GM19397 (cell line): ENCODE measurements around the gene PSORS1C2.

Source experiments
- ATAC-seq: cut with Tn5 transposase; IDR thresholded peaks from one replicate; pipeline ENCODE4 v1.9.1; 2021; ENCODE audit warnings: mild to moderate bottlenecking, moderate library complexity; ENCODE audit not compliant: unreplicated experiment

PSORS1C2 gene

DNA sequence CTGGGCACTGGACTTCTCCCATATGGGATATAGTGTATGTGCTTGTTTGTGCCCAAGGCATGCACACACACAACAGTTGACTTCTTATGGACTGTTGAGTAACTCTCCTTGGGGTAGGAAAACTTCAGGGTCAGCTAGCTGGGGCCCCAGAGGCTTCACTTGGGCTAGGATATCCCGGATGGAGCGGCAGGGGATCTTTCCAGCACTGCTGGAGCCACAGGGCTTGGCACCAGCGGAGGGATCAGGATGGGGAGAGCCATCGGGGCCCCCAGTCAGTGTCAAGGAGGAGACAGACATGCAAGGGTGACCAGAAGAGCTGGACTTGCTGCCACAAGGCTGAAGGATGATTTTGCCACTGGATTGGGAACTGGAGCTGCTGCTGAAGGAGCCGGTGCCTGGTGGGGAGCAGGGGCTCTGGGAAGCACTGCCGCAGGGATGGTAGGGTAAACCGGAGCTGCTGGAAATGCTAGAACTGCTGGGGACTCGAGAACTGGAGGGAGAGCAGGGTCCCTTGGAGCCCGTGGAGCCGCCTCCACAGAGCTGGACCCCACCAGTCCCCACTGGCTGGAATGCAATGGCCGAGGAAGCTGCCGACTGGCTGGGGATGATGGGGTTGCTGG is 22.8 kb downstream of the PSORS1C2 start:
- ATAC-seq: no peak

- no peak for ATAC-seq
Measured at GRCh38 chr6:31114970-31115849, 23.7 kb downstream of the PSORS1C2 start.

- no peak for ATAC-seq
Measured at GRCh38 chr6:31114541-31114878, 24.4 kb downstream of the PSORS1C2 start, which contains the start of gene PSORS1C1. Gene PSORS1C1 (plus strand): TSS chr6:31114800. CDS start chr6:31129633, 14,833 bp downstream.

- no peak for ATAC-seq
Measured at GRCh38 chr6:31113861-31114540, 24.9 kb downstream of the PSORS1C2 start.

DNA sequence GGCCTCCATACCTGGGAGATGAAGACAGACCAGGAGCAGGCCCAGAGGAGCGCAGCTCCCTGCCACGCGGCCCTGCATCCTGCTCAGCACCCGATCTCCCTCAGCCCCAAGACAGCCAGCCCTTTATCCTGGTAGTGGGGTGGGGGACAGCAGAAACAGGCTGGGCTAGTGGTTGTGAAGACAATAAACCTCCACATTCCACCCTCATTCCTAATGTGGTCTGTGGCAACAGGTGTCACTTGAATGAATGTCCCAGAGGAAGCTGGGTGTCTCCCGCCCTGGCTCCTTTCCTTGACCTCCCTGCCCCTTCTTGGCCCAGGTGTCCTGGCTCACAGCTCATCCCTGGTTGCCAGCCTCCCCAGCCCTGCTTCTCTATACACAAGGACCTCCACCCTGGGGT is 26.4 kb downstream of the PSORS1C2 start, which contains the start of gene C6orf15:
Gene C6orf15, minus strand, starts transcription at position 98 of the 400 bp plus-strand sequence. Its CDS starts 20 bp downstream, at position 78.
- no peak for ATAC-seq

- ATAC-seq: no peak
Measured at GRCh38 chr6:31111712-31112111, 27.2 kb downstream of the PSORS1C2 start.

GRCh38 chr6:31110825-31111582 is 27.9 kb downstream of the PSORS1C2 start:
- ATAC-seq: no peak

DNA sequence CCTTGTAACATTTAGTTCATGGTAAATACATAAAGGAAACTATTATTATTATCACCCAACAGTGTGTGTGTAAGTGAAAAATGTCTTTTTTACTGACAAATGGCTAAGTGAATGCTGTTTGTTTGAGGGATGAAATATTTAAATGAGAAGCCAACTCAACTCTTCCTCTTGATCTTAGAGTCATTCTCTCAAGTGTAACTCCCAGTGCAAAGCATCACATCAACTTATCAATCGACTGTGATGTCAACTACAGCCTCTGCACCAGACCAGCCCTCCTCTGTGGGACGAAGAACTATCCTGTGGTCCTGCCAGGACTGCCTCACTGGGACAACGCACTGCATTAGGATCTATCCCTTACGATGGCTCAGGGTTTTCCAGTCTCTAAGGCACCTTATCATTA is 31.8 kb downstream of the PSORS1C2 start:
- ATAC-seq: no peak

DNA sequence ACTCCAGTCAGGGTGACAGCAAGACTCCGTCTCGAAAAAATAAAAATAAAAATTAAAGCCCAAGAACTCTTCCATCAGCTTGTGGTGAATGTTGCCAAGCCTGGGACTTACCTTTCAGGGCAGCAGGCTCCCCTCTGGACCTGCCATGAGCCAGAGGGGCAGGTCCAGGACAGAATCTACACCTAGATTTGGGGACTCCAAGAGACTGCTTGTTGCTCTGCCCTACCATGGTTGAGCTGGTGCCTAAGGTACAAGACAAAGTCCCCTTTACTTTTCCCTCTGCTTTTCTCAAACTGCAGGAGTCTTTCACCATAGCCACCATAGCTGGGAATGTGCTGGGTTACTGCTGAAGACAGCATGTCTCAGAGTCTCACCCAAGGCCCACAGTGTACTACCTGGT is 35.7 kb downstream of the PSORS1C2 start:
- no peak for ATAC-seq

GRCh38 chr6:31098449-31098938 is 40.4 kb downstream of the PSORS1C2 start:
- no peak for ATAC-seq

DNA sequence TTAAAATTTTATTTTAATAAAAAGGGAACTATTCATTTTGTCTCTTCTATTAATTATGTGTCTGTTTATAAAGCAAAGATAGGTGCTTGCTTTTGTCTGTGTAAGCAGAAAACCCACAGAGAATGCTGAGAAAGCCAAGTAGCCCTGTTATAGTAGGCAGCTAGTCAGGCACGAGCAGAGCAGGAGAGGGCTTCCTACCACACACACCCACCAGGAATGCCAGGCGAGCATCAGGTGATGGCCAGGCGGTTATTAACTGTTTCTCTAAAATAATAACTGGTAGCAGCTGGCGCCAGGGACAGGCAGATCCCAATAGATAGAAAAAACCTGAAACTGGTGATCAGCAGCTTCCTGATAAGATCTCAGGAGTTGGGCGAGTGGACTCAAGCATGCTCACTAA is 42.2 kb downstream of the PSORS1C2 start:
- no peak for ATAC-seq

- no peak for ATAC-seq
Measured at GRCh38 chr6:31096215-31096614, 42.7 kb downstream of the PSORS1C2 start.

DNA sequence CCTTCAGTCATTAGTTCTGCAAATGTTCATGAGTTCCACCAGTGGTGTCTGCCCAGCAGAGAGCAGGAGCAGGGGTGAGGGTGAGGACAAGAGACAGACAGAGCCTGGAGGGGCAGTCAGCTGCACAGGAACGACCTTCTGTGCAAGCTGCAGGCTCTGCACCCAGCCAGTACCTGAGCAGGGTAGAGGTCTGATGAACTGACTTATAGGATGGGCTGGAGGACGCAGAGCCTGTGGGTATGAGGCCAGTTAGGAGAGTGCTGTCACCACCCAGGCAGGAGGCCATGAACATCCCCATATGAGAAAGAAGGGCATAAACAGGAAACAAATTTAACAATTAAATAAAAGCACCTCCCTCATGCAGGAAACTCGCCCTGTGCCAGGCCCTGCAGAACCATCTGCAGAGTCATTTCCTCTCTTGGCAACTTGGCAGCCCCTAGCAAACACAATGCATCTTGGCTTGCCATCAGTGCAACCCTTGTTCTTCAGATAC is 44.4 kb downstream of the PSORS1C2 start:
- ATAC-seq: no peak

GRCh38 chr6:31092769-31093505 is 45.9 kb downstream of the PSORS1C2 start:
- no peak for ATAC-seq

DNA sequence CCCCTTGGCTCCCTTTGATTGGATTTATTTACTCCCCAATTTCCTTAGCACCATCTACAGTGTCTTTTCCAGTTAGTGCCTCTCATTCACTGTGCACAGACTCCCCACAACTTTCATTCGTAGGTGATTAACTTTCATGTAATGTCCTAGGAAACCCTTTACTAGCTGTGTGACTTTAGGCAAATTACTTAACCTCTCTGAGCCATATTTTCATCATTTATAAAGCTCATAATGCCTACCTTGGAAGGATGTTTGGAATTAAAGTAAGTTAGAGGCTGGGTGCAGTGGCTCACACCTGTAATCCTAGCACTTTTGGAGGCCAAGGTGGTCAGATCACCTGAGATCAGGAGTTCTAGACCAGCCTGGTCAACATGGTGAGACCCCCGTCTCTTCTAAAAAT is 46.6 kb downstream of the PSORS1C2 start:
- ATAC-seq: no peak

DNA sequence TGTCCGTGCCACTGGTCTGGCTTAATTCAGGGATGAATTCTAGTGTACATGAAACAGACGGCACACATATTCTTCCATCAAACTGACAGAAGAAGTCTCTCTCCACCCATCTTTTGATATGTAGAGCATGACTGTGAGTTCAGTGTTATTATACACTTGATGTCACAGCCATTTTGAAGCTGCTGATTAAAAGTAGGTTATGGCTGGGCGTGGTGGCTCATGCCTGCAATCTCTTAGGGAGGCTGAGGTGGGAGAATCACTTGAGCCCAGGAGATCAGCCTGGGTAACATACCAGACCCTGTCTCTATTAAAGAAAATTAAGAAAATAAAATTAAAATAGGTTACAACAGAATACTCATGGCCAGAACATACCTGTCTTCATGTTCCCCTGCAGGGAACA is 47.2 kb downstream of the PSORS1C2 start:
- ATAC-seq: no peak

- ATAC-seq: no peak
Measured at GRCh38 chr6:31090973-31091364, 47.9 kb downstream of the PSORS1C2 start.

DNA sequence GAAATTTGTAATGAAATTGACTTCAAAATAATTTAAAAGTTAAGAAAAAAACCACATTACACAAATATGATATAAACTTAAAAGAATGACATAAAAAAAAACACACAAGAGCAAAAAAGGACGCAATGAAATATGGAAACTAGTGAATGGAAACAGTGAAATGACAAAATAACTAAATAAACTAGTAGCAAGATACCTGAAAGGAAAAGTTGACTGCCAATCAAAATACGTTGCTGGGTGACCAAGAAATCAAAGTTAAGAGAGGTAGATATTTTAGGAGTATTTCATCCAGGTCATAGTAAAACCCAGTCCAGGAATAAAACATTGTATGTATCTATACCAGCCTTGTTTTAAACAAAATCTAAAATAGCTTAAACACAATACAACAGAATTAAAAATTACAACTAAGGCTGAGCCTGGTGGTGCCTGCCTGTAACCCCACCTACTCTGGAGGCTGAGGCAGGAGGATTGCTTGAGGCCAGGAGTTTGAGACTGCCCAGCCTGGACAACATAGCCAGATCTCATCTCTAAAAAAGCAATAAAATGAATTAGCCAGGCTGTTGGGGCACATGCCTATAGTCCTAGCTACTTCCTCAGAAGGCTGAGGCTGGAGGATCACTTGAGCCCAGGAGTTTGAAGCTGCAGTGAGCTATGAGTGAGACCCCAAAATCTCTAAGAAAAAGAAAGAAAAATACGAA is 48.4 kb downstream of the PSORS1C2 start:
- no peak for ATAC-seq
